Activated CD4-positive, alpha-beta T cell treated with anti-CD3 and anti-CD28 coated beads, Interleukin-2, Interleukin-6, amounts not matched to agents 100 ng/mL and 50 ng/mL, durations not matched to agents 16 hours and 8 hours (primary cell): Measurements from ENCODE around the gene SLC17A4.
"Not testable (repeated sequence)": the region's sequence is repeated elsewhere in the genome, so short reads cannot be mapped to it uniquely, and the experiment has no call there.

Source experiments
- DNase-seq: peaks from one replicate; pipeline ENCODE4 v3.0.0-alpha.2; 2020

The SLC17A4 gene, protein sequence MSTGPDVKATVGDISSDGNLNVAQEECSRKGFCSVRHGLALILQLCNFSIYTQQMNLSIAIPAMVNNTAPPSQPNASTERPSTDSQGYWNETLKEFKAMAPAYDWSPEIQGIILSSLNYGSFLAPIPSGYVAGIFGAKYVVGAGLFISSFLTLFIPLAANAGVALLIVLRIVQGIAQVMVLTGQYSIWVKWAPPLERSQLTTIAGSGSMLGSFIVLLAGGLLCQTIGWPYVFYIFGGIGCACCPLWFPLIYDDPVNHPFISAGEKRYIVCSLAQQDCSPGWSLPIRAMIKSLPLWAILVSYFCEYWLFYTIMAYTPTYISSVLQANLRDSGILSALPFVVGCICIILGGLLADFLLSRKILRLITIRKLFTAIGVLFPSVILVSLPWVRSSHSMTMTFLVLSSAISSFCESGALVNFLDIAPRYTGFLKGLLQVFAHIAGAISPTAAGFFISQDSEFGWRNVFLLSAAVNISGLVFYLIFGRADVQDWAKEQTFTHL

DNA sequence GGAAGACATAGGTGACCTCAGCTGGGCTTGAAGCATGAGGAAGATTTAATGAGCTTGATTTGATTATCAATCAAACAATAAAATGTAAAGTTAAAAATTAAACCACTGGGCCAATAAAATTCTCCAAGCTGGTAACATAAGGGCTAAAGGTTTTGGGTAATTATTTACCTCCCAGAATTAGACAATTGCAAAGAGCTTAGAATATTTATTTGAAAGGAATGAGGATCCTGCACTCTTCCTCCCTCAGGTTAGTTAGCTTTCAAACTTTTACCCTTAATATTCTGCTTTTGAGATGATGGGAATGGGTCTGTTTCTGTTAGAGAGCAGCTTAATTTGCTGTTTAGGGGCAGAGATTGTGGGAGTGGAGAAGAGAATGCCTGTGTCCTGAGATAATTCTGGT, at the start of gene SLC17A4:
SLC17A4 (plus strand) TSS at position 208 of the 400 bp plus-strand sequence. CDS start 7,221 bp downstream, outside the sequence.
- DNase-seq, result no peak

DNA sequence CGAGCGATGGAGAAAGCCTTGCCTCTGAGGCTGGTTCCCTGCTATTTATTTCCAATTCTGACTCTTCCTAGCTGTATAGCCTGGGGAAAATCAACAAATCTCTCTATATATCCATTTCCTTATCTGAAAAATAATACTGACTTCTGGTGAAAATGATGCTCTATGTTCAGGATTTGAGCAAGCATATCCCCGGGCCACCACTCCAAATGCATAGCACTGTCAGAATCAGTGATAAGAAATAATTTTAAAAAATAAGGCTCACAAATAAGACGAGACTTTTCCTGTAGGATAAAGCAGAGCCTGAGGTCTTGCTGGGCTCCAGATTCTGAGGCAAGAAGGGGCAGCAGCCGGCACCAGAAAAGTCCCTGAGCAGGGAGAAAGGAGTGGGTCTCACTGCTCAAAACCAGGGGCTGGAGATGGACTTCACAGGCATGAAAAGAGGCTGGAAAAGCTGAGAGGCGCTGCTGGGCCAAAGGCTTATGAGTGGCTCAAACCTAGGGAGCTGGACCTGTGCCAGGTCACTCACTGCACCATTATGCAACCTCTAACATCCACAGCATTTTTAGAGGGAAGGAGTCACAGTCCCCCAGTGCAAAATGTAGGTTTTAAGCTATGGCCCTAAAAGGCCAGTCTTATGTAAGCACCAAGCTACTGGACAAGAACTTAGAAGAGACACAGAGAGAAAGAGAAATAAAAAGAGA, 48.1 kb upstream of the SLC17A4 start:
- DNase-seq, result no peak

DNA sequence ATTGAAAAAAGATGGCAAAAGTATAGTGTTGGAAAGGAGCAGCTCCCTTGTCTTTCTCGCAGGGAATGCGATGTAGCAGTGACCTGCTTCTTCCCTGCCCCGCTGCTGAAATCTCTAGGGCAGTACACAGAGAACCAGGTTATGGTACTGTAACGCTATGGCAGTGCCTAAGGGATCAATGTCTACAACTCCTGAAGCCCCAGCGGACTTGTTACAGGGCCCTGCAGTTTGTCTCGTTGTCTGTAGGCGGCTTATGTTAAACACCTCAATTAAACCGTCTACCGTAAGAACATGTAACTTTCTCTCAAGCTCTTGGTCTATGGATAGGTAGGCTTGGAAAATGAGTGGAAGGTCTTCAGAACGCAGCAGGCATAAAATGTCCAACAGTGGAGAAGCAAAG, 44.8 kb upstream of the SLC17A4 start:
- no peak for DNase-seq

DNA sequence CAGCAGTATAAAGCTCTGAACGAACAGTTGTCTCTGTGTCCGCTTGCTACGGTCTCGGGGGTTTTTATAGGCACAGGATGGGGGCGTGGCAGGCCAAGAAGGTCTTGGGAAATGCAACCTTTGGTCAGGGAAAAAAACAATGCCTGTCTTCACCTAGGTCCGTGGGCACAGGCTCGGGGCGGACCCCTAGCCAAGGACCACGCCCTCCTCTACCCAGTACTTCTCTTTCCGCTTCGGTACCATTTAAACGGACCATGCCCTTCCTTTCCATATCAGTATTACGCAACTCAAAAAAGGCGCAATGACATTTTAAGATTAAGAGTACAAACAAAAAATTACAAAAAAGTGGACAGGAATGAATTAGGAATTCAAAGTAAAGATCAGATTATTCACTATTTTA, 44.3 kb upstream of the SLC17A4 start:
- no peak for DNase-seq

DNA sequence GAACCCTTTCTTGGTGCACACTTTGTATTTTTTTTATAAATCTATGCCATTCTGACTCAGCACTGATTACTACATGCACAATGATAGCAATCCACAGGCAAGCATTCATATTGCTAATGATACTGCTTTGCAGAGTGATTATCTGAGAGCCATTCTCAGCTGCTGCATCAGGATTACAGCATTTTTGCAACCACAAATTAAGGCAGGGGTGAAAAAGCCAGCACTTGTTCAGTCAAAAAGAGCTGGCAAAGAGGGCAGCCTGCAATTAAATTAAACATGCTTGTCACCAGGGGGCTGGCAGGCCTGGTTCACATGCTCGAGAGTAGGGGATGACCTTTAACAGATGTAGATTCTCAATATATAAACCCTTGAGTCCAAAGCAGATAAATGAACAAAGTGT, 40.7 kb upstream of the SLC17A4 start:
- no peak for DNase-seq

DNA sequence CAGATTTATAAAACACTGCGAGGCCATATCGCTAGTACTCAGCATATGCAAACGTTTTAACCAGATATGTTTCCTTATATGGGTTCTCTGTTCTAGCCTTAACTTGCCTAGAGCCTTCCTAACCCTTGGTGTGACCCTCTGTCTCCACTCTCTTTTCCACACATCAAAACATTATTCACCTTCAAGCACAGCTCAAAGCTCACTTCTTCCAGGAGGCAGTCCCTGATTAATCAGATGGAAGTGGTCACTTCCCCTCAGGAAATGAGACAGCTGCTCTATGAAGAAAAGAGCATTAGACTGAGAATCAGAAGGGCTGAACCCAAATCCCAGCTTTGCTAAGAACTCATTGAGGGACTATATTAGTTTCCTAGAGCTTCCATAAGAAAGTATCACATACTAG, 39.8 kb upstream of the SLC17A4 start:
- DNase-seq, result no peak

DNA sequence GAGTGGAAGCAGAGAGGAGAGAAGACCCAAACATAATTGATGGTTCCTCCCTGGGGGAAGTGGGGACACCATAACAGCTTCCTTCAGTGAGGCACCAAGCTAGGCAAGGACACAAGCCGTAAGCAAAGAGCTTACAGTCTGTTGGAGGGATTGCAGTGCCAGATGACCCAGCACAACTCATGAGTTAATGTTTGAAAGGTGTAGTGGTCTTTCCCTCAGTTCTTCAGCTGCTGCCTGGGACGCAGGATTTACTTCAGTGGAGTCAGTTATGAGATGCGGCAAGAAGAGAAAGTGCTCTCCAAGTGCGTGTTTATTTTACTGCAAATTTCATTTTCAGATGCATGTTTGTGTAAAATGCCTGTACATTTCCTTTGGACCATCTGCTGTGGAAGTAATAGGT, 38.7 kb upstream of the SLC17A4 start:
- DNase-seq, result no peak

DNA sequence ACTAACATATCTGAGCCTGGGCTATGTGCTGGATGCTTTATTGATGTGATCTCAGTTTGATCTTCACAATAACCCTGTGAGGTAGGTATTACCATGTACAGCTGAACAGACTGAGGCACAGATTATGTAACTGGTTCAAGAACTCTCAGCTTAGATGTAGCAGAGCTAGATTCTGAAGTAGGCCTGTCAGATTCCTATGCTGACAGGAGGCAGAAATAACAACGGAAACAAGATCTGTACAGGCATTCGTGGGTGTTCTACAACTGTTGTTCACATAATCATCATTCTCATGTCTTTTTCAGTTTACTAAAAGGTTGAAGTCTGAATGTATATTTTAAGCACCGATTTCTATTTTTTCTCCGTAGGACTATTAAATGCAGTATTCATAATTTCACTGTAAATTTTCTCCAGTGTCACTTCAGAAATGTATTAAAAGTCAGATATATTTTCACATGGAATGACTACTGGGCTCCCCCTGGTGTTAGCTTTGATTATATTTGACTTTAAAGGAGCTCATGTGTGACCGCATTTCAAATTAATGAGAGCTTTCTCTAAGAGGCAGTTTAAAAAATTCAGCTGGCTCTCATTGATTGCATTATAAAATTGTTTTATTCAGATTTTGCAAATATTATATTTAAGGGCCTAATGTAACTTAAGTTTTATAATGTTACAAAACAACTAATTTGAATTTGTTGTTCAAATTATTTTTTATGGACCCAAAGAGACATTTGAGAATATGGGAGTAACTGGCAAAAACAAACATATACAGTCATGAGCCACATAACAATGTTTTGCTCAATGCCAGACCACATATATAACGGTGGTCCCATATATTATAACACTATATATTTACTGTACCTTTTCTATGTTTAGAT, 36.4 kb upstream of the SLC17A4 start:
- peak; percentile 40 for DNase-seq

DNA sequence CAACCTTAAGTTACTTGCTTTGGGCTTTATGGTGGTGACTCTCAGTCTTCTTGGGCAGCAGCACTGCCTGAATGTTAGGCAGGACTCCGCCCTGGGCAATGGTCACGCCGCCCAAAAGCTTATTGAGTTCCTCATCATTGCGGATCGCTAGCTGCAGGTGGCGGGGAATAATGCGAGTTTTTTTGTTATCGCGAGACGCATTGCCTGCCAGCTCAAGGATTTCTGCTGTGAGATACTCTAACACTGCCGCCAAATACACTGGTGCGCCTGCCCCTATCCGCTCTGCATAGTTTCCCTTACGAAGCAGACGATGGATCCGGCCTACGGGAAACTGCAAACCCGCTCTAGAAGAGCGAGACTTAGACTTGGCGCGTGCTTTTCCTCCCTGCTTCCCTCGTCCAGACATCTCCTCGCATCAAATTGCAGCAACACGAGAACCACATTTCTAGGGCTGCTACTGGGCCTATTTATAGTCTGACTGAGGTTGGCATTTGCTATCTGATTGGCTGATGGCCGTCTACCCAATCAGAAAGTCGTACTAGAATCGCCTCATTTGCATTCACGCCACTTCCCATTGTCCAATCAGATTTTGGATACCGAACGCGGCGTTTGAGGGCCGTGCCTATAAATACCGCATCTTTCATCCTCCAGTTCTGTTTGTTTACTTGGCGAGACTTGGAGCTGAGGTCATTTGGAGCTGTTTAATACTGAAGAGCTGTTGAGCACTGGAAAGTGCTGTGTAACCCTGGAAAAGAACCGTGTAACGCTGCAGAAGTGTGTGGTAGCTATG, 28.2 kb upstream of the SLC17A4 start:
- no peak for DNase-seq

DNA sequence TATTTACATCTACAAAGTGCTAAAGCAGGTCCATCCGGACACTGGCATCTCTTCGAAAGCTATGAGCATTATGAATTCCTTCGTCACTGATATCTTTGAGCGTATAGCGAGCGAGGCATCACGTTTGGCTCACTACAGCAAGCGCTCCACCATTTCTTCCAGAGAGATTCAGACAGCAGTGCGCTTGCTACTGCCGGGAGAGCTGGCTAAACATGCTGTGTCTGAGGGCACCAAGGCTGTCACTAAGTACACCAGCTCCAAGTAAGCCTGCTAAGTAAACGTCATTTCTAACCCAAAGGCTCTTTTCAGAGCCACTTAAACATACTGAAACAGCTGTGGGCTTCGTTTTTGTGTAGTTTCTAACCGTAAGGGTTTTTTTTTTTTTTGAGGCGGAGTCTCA, 27.5 kb upstream of the SLC17A4 start:
- no peak for DNase-seq

DNA sequence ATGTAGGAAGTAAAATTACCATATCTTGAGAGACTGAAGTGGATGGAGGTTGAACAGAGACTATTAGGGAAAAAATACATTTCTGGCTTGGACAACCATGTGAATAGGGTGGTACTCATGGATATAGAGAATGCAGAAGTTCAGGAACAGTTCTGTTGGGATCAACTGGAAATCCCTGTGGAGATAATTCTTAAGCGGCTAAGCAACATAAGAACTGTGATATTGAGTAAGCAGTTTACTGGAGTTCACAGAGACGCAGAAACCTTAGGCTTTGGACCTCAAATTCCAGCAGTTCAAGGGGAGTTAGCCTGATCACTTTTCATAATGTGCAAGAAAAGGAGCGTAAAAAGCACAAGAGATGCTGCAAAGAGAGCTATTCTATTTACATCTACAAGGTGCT, 23.6 kb upstream of the SLC17A4 start:
- no peak for DNase-seq

DNA sequence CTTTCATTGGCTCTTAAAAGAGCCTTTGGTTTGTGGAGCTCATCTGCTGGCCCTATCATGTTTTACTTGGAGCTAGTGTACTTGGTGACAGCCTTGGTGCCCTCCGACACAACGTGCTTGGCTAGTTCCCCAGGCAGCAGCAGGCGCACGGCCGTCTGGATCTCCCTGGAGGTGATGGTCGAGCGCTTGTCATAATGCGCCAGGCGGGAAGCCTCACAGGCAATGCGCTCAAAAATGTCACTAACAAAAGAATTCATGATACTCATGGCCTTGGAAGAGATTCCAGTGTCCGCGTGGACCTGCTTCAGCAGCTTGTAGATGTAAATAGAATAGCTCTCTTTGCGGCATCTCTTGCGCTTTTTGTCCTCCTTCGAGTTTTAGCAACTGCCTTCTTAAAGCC, 22.8 kb upstream of the SLC17A4 start:
- no peak for DNase-seq

DNA sequence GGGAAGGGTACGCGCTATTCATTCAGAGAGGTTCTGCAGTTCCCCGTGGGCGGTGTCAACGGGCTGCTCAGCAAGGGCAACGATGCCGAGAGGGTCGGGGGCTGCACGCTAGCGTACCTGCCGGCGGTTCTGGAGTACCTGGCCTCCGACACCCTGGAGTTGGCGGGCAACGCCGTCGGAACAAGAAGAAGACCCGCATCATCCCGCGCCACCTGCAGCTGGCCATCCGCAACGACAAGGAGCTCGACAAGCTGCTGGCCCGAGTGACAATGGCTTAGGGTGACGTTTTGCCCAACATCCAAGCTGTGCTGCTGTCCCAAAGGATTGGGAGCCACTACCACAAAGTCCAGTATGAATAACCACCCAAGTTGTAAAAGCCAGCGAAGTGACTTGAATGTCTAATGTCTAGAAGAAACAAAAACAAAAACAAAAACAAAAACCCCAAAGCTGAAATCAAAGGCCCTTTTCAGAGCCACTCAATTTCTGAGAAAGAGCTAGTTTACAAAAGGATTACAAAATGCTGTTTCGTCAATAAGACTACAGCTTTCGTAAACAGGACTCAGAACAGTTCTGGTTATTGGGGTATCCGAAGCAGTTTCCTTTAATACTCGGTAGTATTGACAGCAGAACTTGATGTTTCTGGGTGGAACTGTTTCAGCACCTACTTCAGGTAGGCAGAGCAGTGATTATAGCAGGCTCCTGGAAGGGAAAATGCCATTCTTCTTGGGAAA, 21.9 kb upstream of the SLC17A4 start:
- DNase-seq, result no peak

DNA sequence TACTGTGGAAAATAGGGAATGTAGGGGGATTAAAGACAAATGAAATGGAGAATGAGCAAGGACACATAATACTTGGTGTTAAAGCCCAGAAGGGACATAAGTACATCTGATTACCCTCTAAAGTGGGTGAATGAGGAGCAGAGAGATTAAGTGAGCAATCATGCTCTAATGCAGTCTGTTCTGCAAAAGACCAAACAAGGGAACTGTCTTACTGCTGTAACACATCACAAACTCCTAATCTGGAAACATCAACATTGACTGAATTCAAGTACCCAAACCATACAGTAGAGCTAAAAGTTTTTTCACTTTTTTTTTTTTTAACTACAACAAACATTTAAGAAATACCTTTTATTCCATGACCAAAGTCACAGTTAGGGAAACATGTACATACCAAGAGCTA, 19.3 kb upstream of the SLC17A4 start:
- no peak for DNase-seq

DNA sequence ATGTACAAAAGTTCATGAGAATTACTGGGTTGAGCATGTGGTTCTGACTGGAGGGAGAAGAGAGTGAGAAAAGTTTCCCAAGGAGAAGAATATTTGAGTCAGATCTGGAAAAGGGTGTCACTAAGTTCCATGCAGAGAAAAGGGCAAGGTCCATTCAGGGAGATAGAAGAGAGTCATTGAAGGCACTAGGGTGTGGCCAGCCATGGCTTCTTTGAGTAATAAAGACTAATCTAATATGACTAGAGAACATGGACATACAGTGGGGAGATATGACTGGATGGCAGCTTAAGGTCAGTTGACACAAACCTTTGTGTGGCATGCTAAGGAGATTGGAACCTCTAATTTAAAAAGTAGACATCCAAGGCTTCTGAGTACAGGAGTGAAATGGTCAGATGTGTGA, 10.7 kb upstream of the SLC17A4 start:
- no peak for DNase-seq

DNA sequence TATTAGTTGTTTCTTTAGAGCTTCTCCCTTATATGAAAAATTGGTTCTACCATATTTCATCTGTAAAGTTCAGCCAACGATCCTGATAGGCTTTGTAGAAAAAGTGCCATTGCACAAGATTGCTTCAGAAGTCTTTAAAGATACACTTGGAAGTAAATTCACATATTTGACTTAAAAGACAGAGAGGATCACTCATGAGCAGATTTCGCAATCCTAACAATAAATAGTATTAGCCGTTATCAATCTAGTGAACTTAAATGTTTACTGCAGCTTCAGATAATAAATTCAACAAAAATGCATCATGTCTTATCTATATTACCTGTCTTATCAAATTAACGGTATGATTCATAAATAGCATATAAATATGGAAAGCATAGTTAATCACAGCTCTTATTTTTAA, 8.7 kb upstream of the SLC17A4 start:
- no peak for DNase-seq

DNA sequence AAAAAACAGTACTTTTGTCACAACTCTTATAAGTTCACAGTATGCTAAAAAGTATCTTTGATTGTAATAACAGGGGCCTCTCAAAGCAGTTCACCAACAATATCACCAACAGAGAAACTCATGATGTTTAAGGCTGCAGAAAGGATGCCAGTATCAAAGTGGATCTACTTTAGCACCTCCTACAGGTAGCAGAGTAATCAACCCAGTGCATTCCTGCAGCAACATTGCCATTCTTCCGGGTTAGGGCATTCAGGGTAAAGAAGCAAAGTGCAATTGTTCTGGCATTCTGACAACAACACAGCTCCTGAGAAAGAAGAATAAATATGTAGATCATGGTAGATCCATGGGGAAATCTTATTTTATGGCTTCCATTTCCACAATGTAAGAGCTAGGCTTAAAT, 7.6 kb upstream of the SLC17A4 start:
- DNase-seq, result no peak

DNA sequence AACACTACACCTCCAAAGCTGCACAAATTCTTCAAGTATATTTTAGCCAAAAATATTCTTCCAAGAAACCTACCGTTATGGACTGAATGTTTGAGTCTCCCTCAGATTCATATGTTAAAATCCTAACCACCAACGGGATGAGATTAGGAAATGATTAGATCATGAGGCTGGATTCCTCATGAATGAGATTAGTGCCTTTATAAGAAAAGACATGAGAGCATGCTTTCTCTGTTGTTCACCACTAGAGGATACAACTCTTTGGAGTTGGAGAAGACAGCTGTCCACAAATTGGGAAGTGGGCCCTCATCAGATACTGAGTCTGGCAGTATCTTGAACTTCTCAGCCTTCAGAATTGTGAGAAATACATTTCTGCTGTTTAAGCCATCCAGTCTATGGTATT, 7.1 kb upstream of the SLC17A4 start:
- no peak for DNase-seq

DNA sequence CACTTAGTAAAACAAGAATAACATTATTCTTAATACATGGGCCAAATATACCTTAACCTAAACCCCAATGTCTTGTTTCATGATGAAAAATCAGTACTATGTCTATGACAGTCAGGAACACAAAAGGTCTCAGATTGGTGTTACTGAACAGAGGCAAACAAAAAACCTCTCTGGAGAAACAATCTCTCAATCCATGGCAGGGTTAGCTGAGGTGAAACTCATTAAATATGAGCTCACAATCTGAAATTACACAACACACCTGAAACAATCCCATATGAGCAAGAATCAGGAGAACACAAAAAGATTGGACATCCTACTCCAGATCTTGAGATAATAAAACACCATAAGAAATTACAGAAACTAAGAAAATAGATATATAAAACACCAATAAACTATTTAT, 6.5 kb upstream of the SLC17A4 start:
- no peak for DNase-seq

DNA sequence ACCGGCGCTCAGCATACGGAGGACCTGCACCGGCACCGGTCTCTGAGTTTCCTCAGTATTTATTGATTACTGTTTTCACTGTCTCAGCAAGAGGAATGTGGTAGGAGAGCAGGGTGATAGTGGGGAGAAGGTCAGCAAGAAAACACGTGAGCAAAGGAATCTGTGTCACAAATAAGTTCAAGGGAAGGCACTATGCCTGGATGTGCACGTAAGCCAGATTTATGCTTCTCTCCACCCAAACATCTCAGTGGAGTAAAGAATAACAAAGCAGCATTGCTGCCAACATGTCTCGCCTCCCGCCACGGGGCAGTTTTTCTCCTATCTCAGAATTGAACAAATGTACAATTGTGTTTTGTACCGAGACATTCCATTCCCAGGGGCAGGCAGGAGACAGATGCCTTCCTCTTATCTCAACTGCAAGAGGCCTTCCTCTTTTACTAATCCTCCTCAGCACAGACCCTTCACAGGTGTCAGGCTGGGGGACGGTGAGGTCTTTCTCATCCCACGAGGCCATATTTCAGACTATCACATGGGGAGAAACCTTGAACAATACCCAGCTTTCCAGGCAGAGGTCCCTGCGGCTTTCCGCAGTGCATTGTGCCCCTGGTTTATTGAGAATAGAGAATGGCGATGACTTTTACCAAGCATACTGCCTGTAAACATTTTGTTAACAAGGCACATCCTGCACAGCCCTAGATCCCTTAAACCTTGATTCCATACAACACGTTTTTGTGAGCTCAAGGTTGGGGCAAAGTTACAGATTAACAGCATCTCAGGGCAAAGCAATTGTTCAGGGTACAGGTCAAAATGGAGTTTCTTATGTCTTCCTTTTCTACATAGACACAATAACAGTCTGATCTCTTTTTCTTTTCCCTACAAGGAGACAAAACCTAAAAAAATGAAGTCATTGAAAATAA, 5.7 kb upstream of the SLC17A4 start:
- not testable (repeated sequence) for DNase-seq

DNA sequence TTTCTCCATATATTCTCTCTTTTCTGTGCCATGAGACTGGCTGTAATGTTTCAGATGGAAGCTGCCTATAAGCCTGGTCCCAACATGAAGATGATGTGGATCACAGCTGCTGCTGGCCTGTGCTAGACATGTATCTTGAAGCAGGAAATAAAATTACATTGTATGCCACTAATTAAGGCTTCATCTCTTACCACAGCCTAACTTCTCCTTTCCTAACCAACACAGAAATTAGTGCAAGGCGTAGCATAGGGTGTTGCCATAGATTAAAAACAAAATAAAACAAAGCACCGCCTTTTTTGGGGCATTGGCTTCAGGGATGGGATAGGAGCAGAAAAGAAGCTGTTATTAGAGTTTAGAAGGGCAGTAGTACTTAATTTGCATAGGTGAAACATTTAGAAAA, 4.7 kb upstream of the SLC17A4 start:
- DNase-seq, result no peak
